HL-60/S4 treated with retinoic acid at 250 ng/mL for 4 days and 3 days (cell line): ENCODE data around the gene YDJC.
"Not testable (repeated sequence)": the region's sequence is repeated elsewhere in the genome, so short reads cannot be mapped to it uniquely, and the experiment has no call there.

Experiments used
- in situ Hi-C: fragments of 300-500 bp; cut with MboI; formaldehyde crosslinking; loops from 2 replicates; pipeline ENCODE4 v1.7.0; 2022; ENCODE audit warnings: low sequenced_read_pairs

Gene YDJC

GRCh38 chr22:21589396-21589795 lies 40.4 kb downstream of the YDJC start:
- in situ Hi-C loops: no loop called here

- in situ Hi-C loops: no loop called here
Measured at GRCh38 chr22:21587803-21588611, 41.8 kb downstream of the YDJC start.

GRCh38 chr22:21585389-21585788 lies 44.4 kb downstream of the YDJC start:
- in situ Hi-C loops: no loop called here

- in situ Hi-C loops: no loop called here
Measured at GRCh38 chr22:21582801-21583740, 46.8 kb downstream of the YDJC start.

- in situ Hi-C loops: not testable (repeated sequence)
Measured at GRCh38 chr22:21581009-21581713, 48.7 kb downstream of the YDJC start.

- in situ Hi-C loops: not testable (repeated sequence)
Measured at GRCh38 chr22:21580623-21581007, 49.2 kb downstream of the YDJC start.

GRCh38 chr22:21579474-21579851 lies 50.4 kb downstream of the YDJC start:
- in situ Hi-C loops: no loop called here
